PFSK-1 (cell line): ENCODE results near the gene COMMD9.
A peak's percentile ranks its signal among the peaks of the same experiment; 100 is the strongest.

Source experiments
- FOXP2 ChIP-seq: optimal IDR thresholded peaks from 2 replicates; pipeline ENCODE3; 2011; ENCODE audit warnings: borderline replicate concordance, control low read depth, inconsistent platforms; ENCODE audit not compliant: insufficient read depth; ENCODE audit errors: extremely low read length, extremely low read depth
- POLR2AphosphoS5 ChIP-seq: IDR thresholded peaks from 2 replicates; pipeline ENCODE4 v1.6.1; 2012; ENCODE audit warnings: low read depth, mild to moderate bottlenecking, control low read depth, low read length, moderate library complexity
- SIN3A ChIP-seq: IDR thresholded peaks from 2 replicates; pipeline ENCODE4 v1.6.1; 2012; ENCODE audit warnings: mild to moderate bottlenecking, low read length, moderate library complexity, borderline replicate concordance; ENCODE audit not compliant: insufficient read depth
- TAF1 ChIP-seq: IDR thresholded peaks from 2 replicates; pipeline ENCODE4 v1.6.1; 2012; ENCODE audit warnings: low read length, control low read depth, borderline replicate concordance; ENCODE audit not compliant: insufficient read depth
- TF ChIP-seq, protein P1 (sequence below), 2 experiments: IDR thresholded peaks; 2 replicates each; pipeline versions ENCODE4 v1.6.1 to v1.8.0; 2011 to 2012; ENCODE audit warnings: low read depth in 2 of 2, low read length in 2 of 2, control low read depth in 1 of 2, inconsistent platforms in 1 of 2, mild to moderate bottlenecking in 1 of 2, moderate library complexity in 1 of 2; ENCODE audit not compliant: insufficient read depth in 1 of 2

Gene COMMD9

DNA sequence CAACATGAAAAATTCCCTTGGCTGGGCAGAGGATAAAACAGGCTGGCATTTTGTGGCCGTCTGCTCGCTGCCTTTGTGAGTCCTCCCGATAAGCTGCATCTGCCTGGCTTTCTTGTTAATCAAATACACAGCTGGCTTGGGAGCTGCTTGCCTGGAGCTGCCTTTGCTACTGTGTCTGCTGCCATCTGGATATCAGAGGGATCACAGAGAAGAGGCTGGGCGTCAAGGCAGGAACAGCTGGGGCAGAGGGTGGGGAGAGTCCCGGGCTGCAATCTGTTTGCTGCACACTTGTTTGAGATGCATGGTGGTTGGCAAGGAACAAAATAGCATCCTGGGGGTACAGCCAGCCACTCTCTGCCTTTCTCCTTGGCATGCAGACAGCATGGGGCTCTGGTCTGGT is 36.0 kb downstream of the COMMD9 start:
- TF ChIP-seq FOXP2 (no peak), TAF1 (no peak), POLR2AphosphoS5 (no peak), SIN3A (no peak)
- TF ChIP-seq, protein P1, sequence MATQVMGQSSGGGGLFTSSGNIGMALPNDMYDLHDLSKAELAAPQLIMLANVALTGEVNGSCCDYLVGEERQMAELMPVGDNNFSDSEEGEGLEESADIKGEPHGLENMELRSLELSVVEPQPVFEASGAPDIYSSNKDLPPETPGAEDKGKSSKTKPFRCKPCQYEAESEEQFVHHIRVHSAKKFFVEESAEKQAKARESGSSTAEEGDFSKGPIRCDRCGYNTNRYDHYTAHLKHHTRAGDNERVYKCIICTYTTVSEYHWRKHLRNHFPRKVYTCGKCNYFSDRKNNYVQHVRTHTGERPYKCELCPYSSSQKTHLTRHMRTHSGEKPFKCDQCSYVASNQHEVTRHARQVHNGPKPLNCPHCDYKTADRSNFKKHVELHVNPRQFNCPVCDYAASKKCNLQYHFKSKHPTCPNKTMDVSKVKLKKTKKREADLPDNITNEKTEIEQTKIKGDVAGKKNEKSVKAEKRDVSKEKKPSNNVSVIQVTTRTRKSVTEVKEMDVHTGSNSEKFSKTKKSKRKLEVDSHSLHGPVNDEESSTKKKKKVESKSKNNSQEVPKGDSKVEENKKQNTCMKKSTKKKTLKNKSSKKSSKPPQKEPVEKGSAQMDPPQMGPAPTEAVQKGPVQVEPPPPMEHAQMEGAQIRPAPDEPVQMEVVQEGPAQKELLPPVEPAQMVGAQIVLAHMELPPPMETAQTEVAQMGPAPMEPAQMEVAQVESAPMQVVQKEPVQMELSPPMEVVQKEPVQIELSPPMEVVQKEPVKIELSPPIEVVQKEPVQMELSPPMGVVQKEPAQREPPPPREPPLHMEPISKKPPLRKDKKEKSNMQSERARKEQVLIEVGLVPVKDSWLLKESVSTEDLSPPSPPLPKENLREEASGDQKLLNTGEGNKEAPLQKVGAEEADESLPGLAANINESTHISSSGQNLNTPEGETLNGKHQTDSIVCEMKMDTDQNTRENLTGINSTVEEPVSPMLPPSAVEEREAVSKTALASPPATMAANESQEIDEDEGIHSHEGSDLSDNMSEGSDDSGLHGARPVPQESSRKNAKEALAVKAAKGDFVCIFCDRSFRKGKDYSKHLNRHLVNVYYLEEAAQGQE (IDR thresholded peaks at IDR 0.05; ENCODE audit: insufficient read depth in 1 of 2, low read depth in 2 of 2, low read length in 2 of 2), result no peak

DNA sequence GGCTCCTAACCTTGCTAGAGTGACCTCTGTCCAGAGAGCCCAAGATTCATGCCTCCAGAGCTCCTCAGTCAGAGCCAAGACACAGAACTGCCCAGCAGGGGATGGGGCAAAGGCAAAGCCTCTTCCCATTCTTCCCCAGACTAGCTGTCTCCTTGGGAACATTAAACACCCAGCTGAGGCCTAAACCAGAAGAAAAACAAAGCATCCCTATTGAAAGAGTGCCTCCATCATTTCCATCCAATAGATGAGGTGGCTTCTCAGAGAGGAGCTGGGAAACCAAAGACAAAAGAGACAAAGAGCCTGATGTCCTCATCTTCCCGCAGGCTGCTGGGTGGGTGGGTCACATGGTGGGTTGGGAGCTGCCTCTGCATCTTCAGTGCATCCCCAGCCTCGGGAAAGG is 37.4 kb downstream of the COMMD9 start:
- no peak for TF ChIP-seq POLR2AphosphoS5
- TF ChIP-seq TAF1, result no peak
- no peak for TF ChIP-seq SIN3A
- TF ChIP-seq FOXP2, result no peak
- TF ChIP-seq, protein P1 (IDR thresholded peaks at IDR 0.05; ENCODE audit: insufficient read depth in 1 of 2, low read depth in 2 of 2, low read length in 2 of 2), result no peak

GRCh38 chr11:36249246-36249645 is 40.0 kb downstream of the COMMD9 start:
- TF ChIP-seq, protein P1 (IDR thresholded peaks at IDR 0.05; ENCODE audit: insufficient read depth in 1 of 2, low read depth in 2 of 2, low read length in 2 of 2), result no peak
- TF ChIP-seq SIN3A (peak; percentile 57; the same call in 1 of the 2 replicates), FOXP2 (no peak), POLR2AphosphoS5 (no peak)

- TF ChIP-seq, protein P1 (IDR thresholded peaks at IDR 0.05; ENCODE audit: insufficient read depth in 1 of 2, low read depth in 2 of 2, low read length in 2 of 2), result no peak
- TF ChIP-seq FOXP2, result no peak
- no peak for TF ChIP-seq SIN3A
- no peak for TF ChIP-seq POLR2AphosphoS5
- TF ChIP-seq TAF1, result no peak
Observed at GRCh38 chr11:36248436-36248835, 40.8 kb downstream of the COMMD9 start.

GRCh38 chr11:36247493-36247892 is 41.7 kb downstream of the COMMD9 start:
- TF ChIP-seq POLR2AphosphoS5 (no peak), SIN3A (no peak), TAF1 (no peak), FOXP2 (no peak)
- TF ChIP-seq, protein P1 (IDR thresholded peaks at IDR 0.05; ENCODE audit: insufficient read depth in 1 of 2, low read depth in 2 of 2, low read length in 2 of 2), result no peak
